Eye (tissue), 1 donor: Measurements from ENCODE around the gene XPR1.
A peak's percentile ranks its signal among the peaks of the same experiment; 100 is the strongest.
"Not testable (repeated sequence)": the region's sequence is repeated elsewhere in the genome, so short reads cannot be mapped to it uniquely, and the experiment has no call there.

Experiments used
- DNase-seq: peaks from one replicate; pipeline ENCODE4 v3.0.0-alpha.2; 2015

Gene XPR1

DNA sequence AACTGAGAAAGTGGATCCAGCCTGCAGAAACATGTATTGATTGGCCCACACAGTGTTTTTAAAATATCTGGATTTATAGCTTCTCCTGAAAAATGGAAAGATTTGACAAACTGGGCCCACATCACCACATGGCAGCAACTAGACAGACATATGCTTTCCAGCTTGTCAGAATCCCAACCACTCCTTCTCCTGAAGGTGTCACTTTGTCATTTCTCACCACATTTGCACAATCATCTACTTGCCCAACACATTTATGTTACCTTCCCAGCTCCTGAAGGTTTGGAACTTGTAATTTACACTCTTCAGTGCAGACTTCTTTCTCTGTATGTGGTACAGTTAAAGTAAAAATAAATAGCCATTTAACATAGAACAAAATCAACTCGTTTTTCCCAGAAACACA is 154.8 kb downstream of the XPR1 start:
- no peak for DNase-seq

DNA sequence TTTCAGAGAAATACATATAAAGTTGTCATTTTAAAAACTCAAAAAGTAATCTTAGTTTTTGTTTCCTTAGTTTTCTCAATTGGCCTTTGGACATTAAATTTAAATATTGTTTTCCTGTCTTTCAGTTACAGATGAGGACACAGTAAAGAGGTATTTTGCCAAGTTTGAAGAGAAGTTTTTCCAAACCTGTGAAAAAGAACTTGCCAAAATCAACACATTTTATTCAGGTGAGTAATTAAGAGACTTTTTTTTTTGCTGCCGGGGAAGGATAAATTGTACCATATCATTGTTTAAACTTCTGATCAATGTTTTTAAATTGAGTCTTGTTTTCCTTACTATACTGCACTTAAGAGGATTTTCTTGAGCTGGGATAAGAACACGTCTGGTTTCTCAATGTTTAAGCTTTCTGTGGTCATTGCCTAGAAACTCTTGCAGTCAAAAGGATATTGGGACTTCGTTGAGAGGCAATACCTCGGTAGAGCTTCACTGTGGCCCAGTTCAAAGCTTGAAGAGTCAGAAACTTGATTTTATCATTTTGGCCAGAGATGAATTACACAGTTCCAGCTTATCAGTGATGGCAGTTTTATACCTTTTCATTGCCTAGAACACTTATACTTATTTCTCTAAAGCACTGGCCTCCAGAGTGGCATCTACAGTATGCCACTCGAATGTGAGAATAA is 155.9 kb downstream of the XPR1 start:
- DNase-seq, result no peak

DNA sequence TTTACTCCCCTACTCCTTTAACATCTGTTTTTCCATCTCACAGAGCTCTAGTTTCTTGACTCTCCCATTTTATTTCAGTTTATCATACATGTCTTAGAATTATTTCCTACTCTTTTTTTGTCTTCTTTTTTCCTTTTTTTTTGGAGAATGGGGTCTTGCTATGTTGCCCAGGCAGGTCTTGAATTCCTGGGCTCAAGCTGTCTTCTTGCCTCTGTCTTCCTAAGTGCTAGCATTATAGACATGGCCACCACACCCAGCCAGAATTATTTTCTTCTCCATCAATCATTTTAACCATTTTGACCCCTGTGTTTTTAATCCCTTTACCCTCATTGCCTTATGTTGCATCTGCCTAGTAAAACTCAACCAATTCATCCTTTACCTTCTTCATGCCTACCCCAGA is 157.6 kb downstream of the XPR1 start:
- DNase-seq, result no peak

DNA sequence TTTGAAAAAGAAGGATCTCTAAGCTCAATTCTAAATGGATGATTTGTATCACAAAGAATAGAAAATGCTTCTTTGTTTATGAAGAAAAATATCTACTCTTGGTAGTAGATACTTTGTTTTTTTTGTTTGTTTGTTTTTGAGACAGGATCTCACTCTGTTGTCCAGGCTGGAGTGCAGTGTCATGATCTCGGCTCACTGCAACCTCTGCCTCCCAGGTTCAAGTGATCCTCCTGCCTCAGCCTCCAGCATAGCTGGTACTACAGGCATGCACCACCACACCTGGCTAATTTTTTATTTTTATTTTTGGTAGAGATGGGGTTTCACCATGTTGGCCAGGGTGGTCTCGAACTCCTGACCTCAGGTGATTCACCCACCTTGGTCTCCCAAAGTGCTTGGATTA is 159.3 kb downstream of the XPR1 start:
- DNase-seq, result not testable (repeated sequence)

DNA sequence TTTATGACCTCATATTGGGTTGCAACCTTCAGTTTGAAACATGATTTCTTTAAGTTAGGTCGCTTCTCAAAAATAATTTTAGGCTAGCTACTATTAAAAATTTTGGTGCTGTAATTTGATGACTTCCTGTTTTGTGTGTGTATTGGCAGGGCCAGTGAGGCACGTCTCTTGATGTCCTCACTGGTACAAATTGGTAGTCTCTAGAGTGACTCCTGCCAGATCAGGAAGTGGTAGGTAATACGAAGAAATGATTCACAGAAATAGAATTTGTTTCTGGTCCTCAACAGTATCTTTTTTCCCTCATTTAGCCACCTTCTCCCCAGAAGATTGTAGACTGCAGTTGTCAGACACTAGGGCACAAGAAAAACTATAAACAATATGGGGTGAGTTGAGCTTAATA is 160.0 kb downstream of the XPR1 start:
- DNase-seq, result no peak

DNA sequence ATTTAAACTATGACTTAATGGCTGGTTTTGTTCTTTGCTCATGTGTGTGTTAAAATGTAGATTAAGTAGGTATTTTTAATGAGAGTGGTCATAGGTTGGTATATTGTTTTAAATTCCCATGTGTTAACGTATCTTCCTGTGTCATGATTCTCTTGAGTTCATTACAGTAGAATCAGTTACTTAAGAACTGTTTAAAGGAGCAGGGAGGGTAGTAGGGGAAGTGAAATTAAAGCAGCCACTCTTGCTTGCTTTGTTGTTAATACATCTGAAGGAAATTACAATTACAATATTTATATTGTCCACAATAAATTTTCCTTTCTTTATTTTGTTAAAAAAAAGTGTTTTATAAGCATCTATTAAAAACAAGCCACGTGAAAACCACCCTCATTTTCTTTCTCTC is 161.6 kb downstream of the XPR1 start:
- DNase-seq, result no peak

DNA sequence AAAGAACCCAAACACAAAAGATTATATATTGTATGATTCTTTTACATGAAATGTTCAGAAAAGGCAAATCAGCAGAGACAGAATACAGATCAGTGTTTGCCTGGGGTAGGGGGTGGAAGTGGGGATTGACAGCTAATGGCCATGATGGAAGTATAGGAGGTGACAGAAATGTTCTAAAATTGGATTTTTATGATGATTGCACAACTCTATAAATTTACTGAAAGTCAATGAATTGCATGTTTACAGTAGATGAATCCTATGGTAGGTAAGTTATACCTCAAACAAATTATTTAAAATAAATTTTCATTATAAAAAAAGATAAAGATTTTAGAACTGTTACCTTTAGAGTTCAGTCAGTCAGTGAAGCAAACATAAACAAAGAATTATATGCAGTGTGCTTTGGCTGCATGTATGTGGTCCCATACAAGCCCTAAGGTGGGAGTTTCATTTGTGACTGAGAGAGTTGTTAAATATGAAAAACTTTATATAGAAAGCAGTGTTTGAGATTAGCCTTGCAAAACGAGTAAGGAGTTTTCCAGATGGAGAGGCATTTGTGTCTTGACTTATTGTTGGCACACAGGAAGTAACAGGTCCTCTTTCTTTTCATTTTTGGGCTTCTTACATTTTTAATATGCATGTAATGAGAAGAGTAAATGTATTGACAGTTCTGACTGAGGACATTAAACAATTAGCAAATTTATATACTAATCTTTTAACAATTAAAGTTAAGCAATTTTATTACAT is 165.2 kb downstream of the XPR1 start:
- DNase-seq, result no peak

DNA sequence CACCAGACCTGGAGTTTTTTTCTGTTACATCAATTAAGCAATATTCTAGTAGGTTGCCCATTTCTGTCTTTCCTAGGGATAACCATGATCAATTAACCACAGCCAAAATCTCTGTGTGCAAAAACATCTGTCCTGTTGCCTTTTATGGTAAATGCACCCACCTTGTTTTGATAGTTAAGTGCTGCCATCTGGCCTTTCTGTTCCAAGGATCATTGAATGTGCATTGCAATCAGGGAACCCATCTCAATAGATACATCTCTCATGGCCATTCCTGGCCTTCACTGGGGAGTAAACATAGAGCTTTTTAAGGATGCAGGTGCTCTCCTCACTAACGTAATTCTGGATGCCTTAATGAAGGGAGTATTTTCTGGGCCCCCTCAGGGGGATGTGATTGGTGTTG is 169.1 kb downstream of the XPR1 start:
- peak; percentile 13 for DNase-seq

DNA sequence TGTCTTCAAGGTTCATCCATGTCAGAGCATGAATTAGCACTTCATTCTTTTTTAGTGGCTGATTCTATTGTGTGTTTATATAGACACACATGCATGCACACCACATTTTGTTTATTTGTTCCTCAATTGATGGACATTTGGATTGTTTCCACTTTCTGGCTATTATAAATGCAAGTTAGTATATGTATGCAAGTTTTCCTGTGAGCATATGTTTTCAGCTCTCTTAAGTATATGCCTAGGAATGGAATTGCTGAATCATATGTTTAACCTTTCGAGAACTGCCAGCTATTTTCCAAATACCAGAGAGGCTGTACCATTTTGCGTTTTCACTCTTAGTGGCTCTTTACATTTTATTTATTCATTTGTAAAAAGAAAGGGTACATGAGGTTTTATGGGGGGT is 171.0 kb downstream of the XPR1 start:
- no peak for DNase-seq

DNA sequence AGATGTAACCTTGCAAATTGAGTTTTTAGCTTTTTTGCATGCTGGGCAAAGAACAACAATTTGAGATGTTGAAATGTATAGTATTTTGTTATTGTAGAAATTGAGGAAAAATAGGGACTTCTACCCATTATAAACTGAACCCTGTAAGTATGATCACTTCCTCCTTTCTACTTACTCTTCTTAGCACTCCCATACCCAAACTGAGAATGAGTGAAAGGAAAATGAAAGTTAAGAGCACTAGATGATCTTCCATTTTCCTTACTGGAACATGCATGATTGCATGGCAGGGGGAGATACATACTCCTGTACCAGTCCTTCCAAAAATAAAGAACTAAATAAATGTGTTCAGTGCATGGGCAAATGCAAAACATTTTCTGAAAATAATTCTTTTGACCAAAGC is 173.5 kb downstream of the XPR1 start:
- no peak for DNase-seq

DNA sequence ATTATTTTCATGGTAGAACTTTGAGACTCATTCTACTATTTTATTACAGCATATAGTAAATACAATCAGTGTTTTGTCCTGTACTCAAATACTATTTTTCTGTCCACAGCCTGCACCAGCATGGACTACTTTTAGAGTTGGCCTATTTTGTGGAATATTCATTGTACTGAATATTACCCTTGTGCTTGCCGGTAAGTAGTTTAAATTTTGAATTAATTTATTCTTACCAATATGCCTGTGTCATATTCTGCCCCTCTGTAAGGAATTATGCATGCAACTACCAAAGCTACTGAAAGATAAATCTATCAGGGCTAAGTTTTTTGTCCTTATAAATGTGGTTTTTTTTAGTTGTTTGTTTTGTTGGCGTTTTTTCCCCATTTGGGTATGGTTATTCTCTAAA is 179.5 kb downstream of the XPR1 start:
- no peak for DNase-seq

DNA sequence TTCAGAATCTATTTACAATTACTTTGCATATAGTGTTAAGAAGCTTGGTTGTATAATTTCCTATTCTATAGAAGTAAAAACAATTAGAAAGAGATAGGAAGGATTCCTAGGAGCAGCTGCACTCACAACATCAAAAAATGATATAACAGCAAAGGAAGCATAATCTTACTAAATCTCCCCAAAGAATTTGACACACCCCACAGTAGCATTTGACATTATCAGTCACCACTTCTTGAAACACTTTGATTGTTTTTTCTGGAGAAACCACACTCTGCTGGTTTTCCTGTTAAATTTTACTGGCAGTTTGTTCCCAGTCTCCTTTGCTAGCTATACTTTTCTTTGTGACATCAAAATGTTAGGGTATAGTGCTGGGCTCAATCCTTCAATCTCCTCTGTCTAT is 180.1 kb downstream of the XPR1 start:
- DNase-seq, result no peak

DNA sequence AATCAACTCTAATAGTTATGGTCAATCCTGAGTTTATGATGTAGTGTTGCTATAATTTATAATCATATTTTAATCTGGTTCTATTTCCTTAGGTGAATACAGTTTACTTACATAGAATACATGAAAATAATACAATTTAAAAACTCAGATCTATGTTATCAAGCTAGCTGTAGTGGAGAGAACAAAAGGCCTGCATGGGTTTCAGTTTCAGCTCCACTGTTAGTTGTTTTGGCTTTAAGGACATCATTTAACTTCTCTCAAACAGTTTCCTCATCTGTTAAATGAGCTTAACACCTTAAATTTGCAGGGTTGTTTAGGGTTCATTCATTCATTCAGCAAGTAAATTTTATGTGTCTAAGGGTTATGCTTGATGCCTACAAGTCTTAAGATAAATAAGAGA is 182.4 kb downstream of the XPR1 start:
- DNase-seq, result no peak

DNA sequence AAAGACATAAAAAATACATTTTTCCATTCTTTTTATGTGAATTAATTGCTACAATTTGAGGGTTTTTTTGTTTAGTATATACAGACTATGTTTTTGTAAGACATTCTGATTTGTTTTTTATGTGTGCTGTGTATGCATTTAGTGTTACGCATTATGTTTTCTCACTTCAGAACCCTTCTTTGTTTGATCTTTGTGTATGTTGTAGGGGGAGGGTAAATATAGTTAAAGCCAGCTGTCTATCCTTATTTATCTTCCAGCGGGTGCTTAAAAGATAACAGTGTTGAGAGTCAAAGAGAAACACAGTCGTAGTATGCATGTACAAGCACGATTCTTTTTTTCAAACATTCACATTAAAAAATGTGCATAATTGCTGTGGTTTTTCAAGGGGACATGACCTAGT is 183.4 kb downstream of the XPR1 start:
- no peak for DNase-seq

DNA sequence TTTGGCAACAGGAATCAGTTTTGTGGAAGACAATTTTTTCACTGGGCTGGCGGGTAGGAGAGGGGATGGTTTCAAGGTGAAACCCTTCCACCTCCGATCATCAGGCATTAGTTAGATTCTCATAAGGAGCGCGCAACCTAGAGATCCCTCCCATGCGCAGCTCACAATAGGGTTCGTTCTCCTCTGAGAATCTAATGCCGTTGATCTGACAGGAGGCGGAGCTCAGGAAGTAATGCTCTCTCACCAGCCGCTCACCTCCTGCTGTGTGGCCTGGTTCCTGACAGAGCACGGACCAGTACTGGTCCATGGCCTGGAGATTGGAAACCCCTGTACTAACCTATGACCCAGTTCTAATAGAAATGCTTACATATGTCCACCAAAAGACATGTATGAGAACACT is 184.3 kb downstream of the XPR1 start:
- peak; percentile 28 for DNase-seq

DNA sequence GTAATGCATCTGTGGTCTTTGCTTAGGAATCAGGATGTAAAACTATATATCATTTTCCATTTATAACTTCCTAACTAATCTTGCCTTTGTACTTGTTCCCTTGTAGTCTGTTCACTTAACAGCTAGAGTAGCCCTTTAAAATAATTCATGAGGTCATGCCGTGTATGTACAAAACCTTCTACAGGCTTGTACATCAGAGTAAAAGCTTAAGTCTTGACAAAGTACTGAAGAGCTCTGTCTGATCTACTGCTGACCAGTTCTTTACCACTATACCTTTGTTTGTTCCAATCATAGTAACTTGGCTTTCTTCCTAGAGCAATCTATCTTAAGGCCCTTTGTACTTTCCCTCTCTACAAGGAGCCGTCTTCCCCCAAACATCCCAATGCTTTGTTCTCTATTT is 190.1 kb downstream of the XPR1 start:
- DNase-seq, result no peak

DNA sequence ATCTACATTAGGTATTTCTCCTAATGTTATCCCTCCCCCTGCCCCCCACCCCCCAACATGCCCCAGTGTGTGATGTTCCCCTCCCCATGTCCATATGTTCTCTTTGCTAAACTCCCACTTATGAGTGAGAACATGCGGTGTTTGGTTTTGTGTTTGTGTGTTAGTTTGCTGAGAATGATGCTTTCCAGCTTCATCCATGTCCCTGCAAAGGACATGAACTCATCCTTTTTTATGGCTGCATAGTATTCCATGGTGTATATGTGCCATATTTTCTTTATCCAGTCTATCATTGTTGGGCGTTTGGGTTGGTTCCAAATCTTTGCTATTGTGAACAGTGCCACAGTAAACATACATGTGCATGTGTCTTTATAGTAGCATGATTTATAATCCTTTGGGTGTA is 199.7 kb downstream of the XPR1 start:
- DNase-seq, result not testable (repeated sequence)

DNA sequence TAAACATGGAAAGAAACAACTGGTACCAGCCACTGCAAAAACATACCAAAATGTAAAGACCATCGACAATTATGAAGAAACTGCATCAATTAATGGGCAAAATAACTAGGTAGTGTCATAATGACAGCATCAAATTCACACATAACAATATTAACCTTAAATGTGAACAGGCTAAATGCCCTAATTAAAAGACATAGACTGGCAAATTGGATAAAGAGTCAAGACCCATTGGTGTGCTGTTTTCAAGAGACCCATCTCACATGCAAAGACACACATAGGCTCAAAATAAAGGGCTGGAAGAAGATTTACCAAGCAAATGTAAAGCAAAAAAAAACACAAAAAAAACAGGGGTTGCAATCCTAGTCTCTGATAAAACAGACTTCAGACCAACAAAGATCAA is 201.4 kb downstream of the XPR1 start:
- DNase-seq, result not testable (repeated sequence)

DNA sequence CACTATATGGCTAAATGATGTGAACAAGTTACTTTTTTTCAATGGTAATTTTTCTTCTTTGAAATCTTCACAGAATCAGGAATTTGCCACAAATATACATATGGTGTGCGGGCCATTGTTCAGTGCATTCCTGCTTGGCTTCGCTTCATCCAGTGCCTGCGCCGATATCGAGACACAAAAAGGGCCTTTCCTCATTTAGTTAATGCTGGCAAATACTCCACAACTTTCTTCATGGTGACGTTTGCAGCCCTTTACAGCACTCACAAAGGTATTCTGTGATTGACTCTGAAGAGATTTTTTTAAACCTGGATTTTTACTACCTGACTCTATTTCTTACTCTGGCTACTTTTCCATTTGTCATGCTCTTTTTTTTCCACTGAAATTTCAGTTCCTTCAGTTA is 204.6 kb downstream of the XPR1 start:
- DNase-seq, result no peak

DNA sequence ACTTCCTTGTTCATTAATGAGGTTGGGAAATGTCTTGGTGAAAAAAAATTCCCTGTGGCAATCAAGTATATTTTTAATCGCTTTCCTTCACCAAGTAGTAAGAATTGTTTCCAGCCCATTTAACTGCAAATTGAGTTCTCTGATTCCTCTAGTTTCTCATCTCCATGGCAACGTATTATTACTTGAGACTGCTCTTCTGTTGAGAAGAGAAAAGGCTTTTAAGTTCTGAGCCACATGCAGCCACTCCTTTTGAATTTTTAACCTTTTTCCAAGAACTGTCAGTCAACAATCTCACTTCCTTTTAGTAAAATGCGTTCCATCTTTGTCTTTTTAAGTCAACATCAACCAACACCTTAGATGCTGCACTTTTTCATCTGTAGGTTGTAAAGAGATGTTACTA is 205.2 kb downstream of the XPR1 start:
- peak; percentile 63 for DNase-seq

DNA sequence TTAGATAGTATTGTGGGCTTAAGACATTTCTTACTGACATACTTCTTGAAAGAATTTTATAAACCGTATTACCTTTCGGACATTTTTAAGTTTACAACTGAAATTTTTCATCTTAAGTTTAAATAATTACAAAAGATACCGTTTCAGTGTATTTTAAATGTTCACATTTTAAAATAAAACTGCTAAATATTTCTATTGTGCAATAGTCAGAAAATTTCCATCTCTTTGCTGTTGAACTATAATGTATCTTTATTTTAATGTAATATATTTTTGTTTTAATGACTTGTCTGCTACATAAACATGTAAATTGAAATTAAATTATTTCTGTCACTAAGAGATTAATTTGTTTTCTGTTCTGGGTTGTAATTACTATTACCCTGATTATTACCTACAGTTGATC is 206.7 kb downstream of the XPR1 start:
- DNase-seq, result no peak

DNA sequence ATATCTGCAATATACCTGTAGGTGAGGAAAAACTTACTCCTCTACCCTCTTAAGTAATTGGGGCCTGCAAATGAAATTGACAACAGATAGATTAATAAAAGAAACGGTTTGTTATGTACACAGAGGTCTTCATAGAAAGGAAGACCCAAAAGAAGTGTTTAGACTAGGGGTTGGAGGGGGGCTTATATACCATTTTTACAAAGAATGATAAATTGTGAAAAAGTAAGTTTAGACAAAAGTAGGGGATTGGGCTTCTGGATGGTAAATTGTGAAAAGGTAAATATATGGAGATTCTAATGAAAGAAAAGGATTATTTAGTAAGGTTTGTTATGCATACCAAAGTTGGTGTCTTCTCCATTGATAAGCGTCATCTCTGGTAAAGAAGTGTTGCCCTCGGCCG is 207.7 kb downstream of the XPR1 start:
- DNase-seq, result no peak

DNA sequence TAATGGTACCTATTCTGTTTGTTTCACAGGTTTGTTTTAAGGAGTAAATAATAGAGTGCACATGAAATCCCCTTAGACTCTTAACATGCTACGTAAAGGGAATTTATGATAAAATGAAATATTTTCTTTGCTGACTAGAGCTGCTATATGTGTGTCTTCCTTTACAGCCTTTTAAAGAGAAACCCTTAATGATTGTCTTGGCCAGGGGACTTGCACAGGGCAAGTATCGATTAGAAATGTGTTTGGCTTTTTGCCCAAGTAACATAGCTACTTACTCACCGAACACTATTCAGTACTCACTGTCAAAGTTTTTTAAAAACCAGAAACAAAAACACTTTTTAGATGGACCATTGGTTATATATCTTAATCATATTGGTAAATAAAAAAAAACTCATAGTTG is 209.6 kb downstream of the XPR1 start:
- DNase-seq, result no peak

DNA sequence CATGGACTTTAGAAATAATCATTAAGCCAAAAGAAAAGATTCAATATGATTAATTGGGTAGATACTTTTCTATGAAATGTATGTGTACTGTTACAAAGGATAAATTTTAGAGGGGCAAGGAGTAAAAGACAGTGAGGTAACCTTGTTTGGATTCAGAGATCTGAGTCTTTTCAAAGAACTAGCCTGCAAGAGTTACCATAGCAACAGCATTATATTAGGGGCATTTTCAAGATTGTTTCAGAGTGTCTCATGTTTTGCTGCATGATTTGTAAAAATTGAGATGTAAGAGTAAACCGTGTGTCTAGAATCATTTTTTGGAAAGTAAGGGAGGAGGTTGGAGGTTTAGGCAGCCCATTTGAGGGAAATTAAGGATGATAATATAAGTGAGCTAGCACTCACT is 210.2 kb downstream of the XPR1 start:
- peak; percentile 39 for DNase-seq
